ENCODE data around the gene SFPQ. TPM values are rescaled to one million over a fixed set of nuclear protein-coding genes. Genes with fewer than 3 reads are reported as not detected.
"Not testable (repeated sequence)": the region's sequence is repeated elsewhere in the genome, so short reads cannot be mapped to it uniquely, and the experiment has no call there.

The SFPQ gene
- total and polyA plus RNA-seq, 2 of the 8 experiments (the other 6 are each of a cell fraction or from before 2014, with no cell fraction given): 118 to 469 TPM

GRCh38 chr1:35142728-35143127 is 50.2 kb downstream of the SFPQ start:
- H3K4me3 ChIP-seq (ENCODE audit: extremely low read depth in 1 of 4, insufficient read depth in 2 of 4, low read depth in 3 of 4, low read length in 4 of 4); H3K14ac ChIP-seq (ENCODE audit: insufficient read length); H3K4me1 ChIP-seq (replicated peaks in 1 of 4; ENCODE audit: control insufficient read depth in 3 of 4, insufficient read depth in 4 of 4, low read length in 3 of 4); H4K8ac ChIP-seq (ENCODE audit: extremely low read depth, insufficient read depth, low read length); H3K4ac ChIP-seq (replicated peaks; ENCODE audit: insufficient read length, low read depth, low read length); H2BK20ac ChIP-seq (ENCODE audit: low read length); H2BK5ac ChIP-seq (ENCODE audit: low read depth, low read length); H3K9ac ChIP-seq (replicated peaks in 1 of 4; ENCODE audit: extremely low read depth in 1 of 4, low read depth in 3 of 4, low read length in 3 of 4); H4K20me1 ChIP-seq (replicated peaks in 1 of 2; ENCODE audit: control insufficient read depth in 1 of 2, insufficient read depth in 2 of 2, low read length in 2 of 2); H2BK12ac ChIP-seq (ENCODE audit: low read depth, low read length); H4K91ac ChIP-seq (replicated peaks; ENCODE audit: insufficient read length, low read length); H2AFZ ChIP-seq (ENCODE audit: low read length); DNase-seq (ENCODE audit: low read depth in 1 of 2, low spot score in 2 of 2); H3K18ac ChIP-seq (ENCODE audit: extremely low read depth, low read length); H3K56ac ChIP-seq (replicated peaks; ENCODE audit: insufficient read length, low read depth, low read length); H3K9me3 ChIP-seq (ENCODE audit: insufficient read depth in 2 of 2, low read depth in 1 of 2, low read length in 1 of 2); H2BK15ac ChIP-seq (ENCODE audit: low read length); FAIRE-seq; H3K23me2 ChIP-seq (ENCODE audit: low read depth, low read length); H3K27me3 ChIP-seq (replicated peaks in 1 of 4; ENCODE audit: control insufficient read depth in 3 of 4, extremely low read depth in 1 of 4, insufficient read depth in 3 of 4, low read length in 3 of 4); H2BK120ac ChIP-seq (replicated peaks; ENCODE audit: low read depth, low read length); H3K23ac ChIP-seq (ENCODE audit: insufficient read length); H3K36me3 ChIP-seq (ENCODE audit: control insufficient read depth in 2 of 4, insufficient read depth in 4 of 4, low read length in 3 of 4); H3K79me1 ChIP-seq (ENCODE audit: low read depth, low read length); H3K27ac ChIP-seq (ENCODE audit: low read depth, low read length); H3K79me2 ChIP-seq (ENCODE audit: control insufficient read depth in 1 of 2, insufficient read depth in 2 of 2, low read length in 2 of 2); H4K5ac ChIP-seq (ENCODE audit: insufficient read length, low read depth, low read length); H2AK5ac ChIP-seq (ENCODE audit: low read depth, low read length); H3K4me2 ChIP-seq (ENCODE audit: insufficient read depth in 1 of 2, low read depth in 2 of 2, low read length in 2 of 2): not testable (repeated sequence)
- ChIA-PET CTCF (ENCODE audit: partially characterized antibody) (interaction anchor here (1.1 kb wide), 1 partner anchor 227 kb away, joined by 3 read pairs; no protein-coding TSS in a partner anchor), POLR2A (ENCODE audit: partially characterized antibody) (interaction anchor here (0.6 to 1.3 kb wide), 2 partner anchors 47 to 213 kb away, joined by 3 read pairs; partner anchors contain the start of gene DLGAP3)
- WGBS, 2 experiments (ENCODE audit: extremely low coverage in 1 of 2, insufficient coverage in 1 of 2, insufficient read length in 1 of 2, insufficient replicate concordance in 2 of 2, low coverage in 1 of 2, low lambda C conversion rate in 2 of 2, missing lambda C conversion rate in 1 of 2): 94% methylated on average over 9 of the region's 9 CpGs; no CpG with 5 or more reads in 1 of the 2 experiments

GRCh38 chr1:35142294-35142693 is 50.7 kb downstream of the SFPQ start:
- not testable (repeated sequence) for H4K91ac ChIP-seq (replicated peaks; ENCODE audit: insufficient read length, low read length); H3K4me3 ChIP-seq (ENCODE audit: extremely low read depth in 1 of 4, insufficient read depth in 2 of 4, low read depth in 3 of 4, low read length in 4 of 4); H3K9me3 ChIP-seq (ENCODE audit: insufficient read depth in 2 of 2, low read depth in 1 of 2, low read length in 1 of 2); H3K4ac ChIP-seq (replicated peaks; ENCODE audit: insufficient read length, low read depth, low read length); H3K9ac ChIP-seq (replicated peaks in 1 of 4; ENCODE audit: extremely low read depth in 1 of 4, low read depth in 3 of 4, low read length in 3 of 4); H3K56ac ChIP-seq (replicated peaks; ENCODE audit: insufficient read length, low read depth, low read length); H2BK5ac ChIP-seq (ENCODE audit: low read depth, low read length); H4K5ac ChIP-seq (ENCODE audit: insufficient read length, low read depth, low read length); H2BK15ac ChIP-seq (ENCODE audit: low read length); H4K8ac ChIP-seq (ENCODE audit: extremely low read depth, insufficient read depth, low read length); H2AFZ ChIP-seq (ENCODE audit: low read length); H3K27ac ChIP-seq (ENCODE audit: low read depth, low read length); H3K14ac ChIP-seq (ENCODE audit: insufficient read length); H3K23ac ChIP-seq (ENCODE audit: insufficient read length); FAIRE-seq; H4K20me1 ChIP-seq (replicated peaks in 1 of 2; ENCODE audit: control insufficient read depth in 1 of 2, insufficient read depth in 2 of 2, low read length in 2 of 2); H3K79me2 ChIP-seq (ENCODE audit: control insufficient read depth in 1 of 2, insufficient read depth in 2 of 2, low read length in 2 of 2); H2BK20ac ChIP-seq (ENCODE audit: low read length); H3K4me2 ChIP-seq (ENCODE audit: insufficient read depth in 1 of 2, low read depth in 2 of 2, low read length in 2 of 2); H3K18ac ChIP-seq (ENCODE audit: extremely low read depth, low read length); DNase-seq (ENCODE audit: low read depth in 1 of 2, low spot score in 2 of 2); H3K36me3 ChIP-seq (ENCODE audit: control insufficient read depth in 2 of 4, insufficient read depth in 4 of 4, low read length in 3 of 4); H3K27me3 ChIP-seq (replicated peaks in 1 of 4; ENCODE audit: control insufficient read depth in 3 of 4, extremely low read depth in 1 of 4, insufficient read depth in 3 of 4, low read length in 3 of 4); H2BK12ac ChIP-seq (ENCODE audit: low read depth, low read length); H3K23me2 ChIP-seq (ENCODE audit: low read depth, low read length); H2BK120ac ChIP-seq (replicated peaks; ENCODE audit: low read depth, low read length); H3K4me1 ChIP-seq (replicated peaks in 1 of 4; ENCODE audit: control insufficient read depth in 3 of 4, insufficient read depth in 4 of 4, low read length in 3 of 4); H2AK5ac ChIP-seq (ENCODE audit: low read depth, low read length); H3K79me1 ChIP-seq (ENCODE audit: low read depth, low read length)
- ChIA-PET CTCF (ENCODE audit: partially characterized antibody) (interaction anchor here (1.1 to 1.3 kb wide), 2 partner anchors 227 to 301 kb away, joined by 3 read pairs; no protein-coding TSS in a partner anchor), POLR2A (ENCODE audit: partially characterized antibody) (interaction anchor here (0.6 to 1.3 kb wide), 2 partner anchors 48 to 213 kb away, joined by 3 read pairs; partner anchors contain the start of gene DLGAP3)
